ENCODE data around the gene OR56B1. TPM values are rescaled to one million over a fixed set of nuclear protein-coding genes. Genes with fewer than 3 reads are reported as not detected.

Gene OR56B1
- total and polyA plus RNA-seq, 2 of the 8 experiments (the other 6 are each of a cell fraction or from before 2014, with no cell fraction given) = 0.20 TPM; not detected in 1

DNA sequence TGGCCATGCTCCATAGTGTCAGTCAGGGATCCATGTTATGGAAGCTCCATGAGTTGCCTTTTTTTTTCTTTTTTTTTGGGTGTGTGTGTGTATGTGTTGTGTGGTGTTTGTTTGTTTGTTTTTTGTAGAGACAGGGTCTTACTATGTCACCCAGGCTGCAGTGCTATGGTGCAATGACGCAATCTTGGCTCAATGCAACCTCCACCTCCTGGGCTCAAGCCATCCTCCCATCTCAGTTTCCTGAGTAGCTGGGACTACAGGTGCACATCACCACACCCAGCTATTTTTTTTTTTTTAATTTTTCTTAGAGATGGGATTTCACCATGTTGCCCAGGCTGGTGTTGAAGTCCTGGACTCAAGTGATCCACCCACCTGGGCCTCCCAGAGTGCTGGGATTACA is 47.8 kb upstream of the OR56B1 start:
- no peak overlapping the region for H4K5ac ChIP-seq (ENCODE audit: insufficient read length, low read depth, low read length)
- ChIA-PET CTCF (ENCODE audit: partially characterized antibody) (interaction anchor here (0.6 to 2.0 kb wide), 4 partner anchors 23 to 1627 kb away, joined by 3 to 8 read pairs (median 4); no protein-coding TSS in a partner anchor), POLR2A (ENCODE audit: partially characterized antibody) (no interaction called here)
- H2BK12ac ChIP-seq (ENCODE audit: low read depth, low read length) = peak overlapping the region; percentile 94; the same call in 1 of the 2 replicates
- H2BK5ac ChIP-seq (ENCODE audit: low read depth, low read length) = 0 out of 2 replicates have a peak overlapping the region, but pooled peaks have one; percentile 55
- no peak overlapping the region for H3K4ac ChIP-seq (replicated peaks; ENCODE audit: insufficient read length, low read depth, low read length)
- 0 out of 4 replicates have a peak, but pooled peaks cover 0 to 1% of the 10 kb centered on the region in 2 experiments for H3K9me3 ChIP-seq (ENCODE audit: insufficient read depth in 2 of 2, low read depth in 1 of 2, low read length in 1 of 2)
- no peak overlapping the region for H3K4me2 ChIP-seq (ENCODE audit: insufficient read depth in 1 of 2, low read depth in 2 of 2, low read length in 2 of 2)
- H3K18ac ChIP-seq (ENCODE audit: extremely low read depth, low read length) = no peak overlapping the region
- no peak overlapping the region for H2AFZ ChIP-seq (ENCODE audit: low read length)
- no peak overlapping the region for H3K9ac ChIP-seq (replicated peaks in 1 of 4; ENCODE audit: extremely low read depth in 1 of 4, low read depth in 3 of 4, low read length in 3 of 4)
- peaks cover 0 to 12% (median 2%) of the 10 kb centered on the region in 4 experiments; a peak in 4 of 7 replicates for H3K4me1 ChIP-seq (replicated peaks in 1 of 4; ENCODE audit: control insufficient read depth in 3 of 4, insufficient read depth in 4 of 4, low read length in 3 of 4)
- peaks cover 0 to 3% (median 1%) of the 10 kb centered on the region in 4 experiments; a peak in 3 of 8 replicates for H3K36me3 ChIP-seq (ENCODE audit: control insufficient read depth in 2 of 4, insufficient read depth in 4 of 4, low read length in 3 of 4)
- no peak overlapping the region for H4K8ac ChIP-seq (ENCODE audit: extremely low read depth, insufficient read depth, low read length)
- H3K14ac ChIP-seq (ENCODE audit: insufficient read length) = no peak overlapping the region
- H4K91ac ChIP-seq (replicated peaks; ENCODE audit: insufficient read length, low read length) = no peak overlapping the region
- H2AK5ac ChIP-seq (ENCODE audit: low read depth, low read length) = no peak overlapping the region
- no peak for TF ChIP-seq POLR2AphosphoS5 (IDR thresholded peaks at IDR 0.05; ENCODE audit: low read depth, low read length)
- peak; percentile 36; the same call in 1 of the 2 replicates for TF ChIP-seq CEBPB (IDR thresholded peaks at IDR 0.05; ENCODE audit: low read depth, low read length)
- TF ChIP-seq MAX (IDR thresholded peaks at IDR 0.05) = no peak
- no peak for TF ChIP-seq SP4 (IDR thresholded peaks at IDR 0.05; ENCODE audit: low read length)
- TF ChIP-seq CHD1 (IDR thresholded peaks at IDR 0.05; ENCODE audit: low read depth, low read length) = no peak
- no peak for TF ChIP-seq BRCA1 (IDR thresholded peaks at IDR 0.05; ENCODE audit: low read depth, low read length)
- TF ChIP-seq EGR1 (IDR thresholded peaks at IDR 0.05; ENCODE audit: borderline replicate concordance, low read depth, low read length) = no peak
- H2BK15ac ChIP-seq (ENCODE audit: low read length) = no peak overlapping the region
- H3K4me3 ChIP-seq (ENCODE audit: extremely low read depth in 1 of 4, insufficient read depth in 2 of 4, low read depth in 3 of 4, low read length in 4 of 4) = no peak overlapping the region
- H3K23ac ChIP-seq (ENCODE audit: insufficient read length) = no peak overlapping the region
- H4K20me1 ChIP-seq (replicated peaks in 1 of 2; ENCODE audit: control insufficient read depth in 1 of 2, insufficient read depth in 2 of 2, low read length in 2 of 2) = no peaks in the 10 kb centered on the region
- H3K79me2 ChIP-seq (ENCODE audit: control insufficient read depth in 1 of 2, insufficient read depth in 2 of 2, low read length in 2 of 2) = peaks cover 0 to 25% of the 10 kb centered on the region in 2 experiments; a peak in 2 of 4 replicates
- no peak overlapping the region for H3K27ac ChIP-seq (ENCODE audit: low read depth, low read length)
- DNase-seq (ENCODE audit: low read depth in 1 of 2, low spot score in 2 of 2) (no peak), FAIRE-seq (no peak)
- WGBS, 2 experiments (ENCODE audit: extremely low coverage in 1 of 2, insufficient coverage in 1 of 2, insufficient read length in 1 of 2, insufficient replicate concordance in 2 of 2, low coverage in 1 of 2, low lambda C conversion rate in 2 of 2, missing lambda C conversion rate in 1 of 2) = 79% methylated on average over 1 of the region's 1 CpG; no CpG with 5 or more reads in 1 of the 2 experiments
- H2BK20ac ChIP-seq (ENCODE audit: low read length) = 0 out of 2 replicates have a peak overlapping the region, but pooled peaks have one; percentile 49
- no peak overlapping the region for H2BK120ac ChIP-seq (replicated peaks; ENCODE audit: low read depth, low read length)
- H3K56ac ChIP-seq (replicated peaks; ENCODE audit: insufficient read length, low read depth, low read length) = no peak overlapping the region
- H3K79me1 ChIP-seq (ENCODE audit: low read depth, low read length) = no peaks in the 10 kb centered on the region
- H3K27me3 ChIP-seq (replicated peaks in 1 of 4; ENCODE audit: control insufficient read depth in 3 of 4, extremely low read depth in 1 of 4, insufficient read depth in 3 of 4, low read length in 3 of 4) = no peaks in the 10 kb centered on the region
- peaks cover 5% of the 10 kb centered on the region for H3K23me2 ChIP-seq (ENCODE audit: low read depth, low read length)

All from H1 (cell line).